ENCODE results near the gene AKT1.

AKT1 gene

GRCh38 chr14:104722938-104723650, 72.5 kb downstream of the AKT1 start:
- no peak for TF ChIP-seq CTCF (IDR thresholded peaks at IDR 0.05)
- no peak for TF ChIP-seq ZFX (IDR thresholded peaks at IDR 0.05; ENCODE audit: borderline replicate concordance)

GRCh38 chr14:104721505-104722431, 73.8 kb downstream of the AKT1 start:
- no peak overlapping the region for H3K27ac ChIP-seq
- TF ChIP-seq CTCF (IDR thresholded peaks at IDR 0.05) (no peak), ZFX (IDR thresholded peaks at IDR 0.05; ENCODE audit: borderline replicate concordance) (no peak)

More at GRCh38 chr14:104722938-104723650, 72.5 kb downstream of the AKT1 start:
- peak overlapping the region; percentile 77 for H3K27ac ChIP-seq
